Large intestine (tissue), 3 donors: Measurements from ENCODE around the gene XPO6. TPM values are rescaled to one million over a fixed set of nuclear protein-coding genes. Genes with fewer than 3 reads are reported as not detected.
"Not testable (repeated sequence)": the region's sequence is repeated elsewhere in the genome, so short reads cannot be mapped to it uniquely, and the experiment has no call there.

Source experiments
- DNase-seq, 2 donors: peaks; one replicate each; pipeline versions ENCODE4 v3.0.0 to v3.0.0-alpha.2; 2013
- H3K27ac ChIP-seq: one replicate; pipeline ENCODE4 v1.5.1; 2013; ENCODE audit warnings: low read length
- H3K27me3 ChIP-seq: 2 replicates; pipeline ENCODE4 v1.6.1; 2013; ENCODE audit warnings: low read length; ENCODE audit not compliant: control insufficient read depth, insufficient read depth
- H3K36me3 ChIP-seq: 2 replicates; pipeline ENCODE4 v1.6.1; 2013; ENCODE audit warnings: low read length; ENCODE audit not compliant: control insufficient read depth, insufficient read depth
- H3K4me1 ChIP-seq: one replicate; pipeline ENCODE4 v1.6.1; 2013; ENCODE audit warnings: low read length; ENCODE audit not compliant: control insufficient read depth, insufficient read depth
- H3K4me3 ChIP-seq: one replicate; pipeline ENCODE4 v1.5.1; 2013; ENCODE audit warnings: low read length
- H3K9me3 ChIP-seq: one replicate; pipeline ENCODE4 v1.6.1; 2013; ENCODE audit warnings: mild to moderate bottlenecking, low read depth, low read length, moderate library complexity; ENCODE audit not compliant: control insufficient read depth
- WGBS: methylation state at CpG from one replicate; pipeline ENCODE4 v1.1.5; 2013; ENCODE audit warnings: low lambda C conversion rate; ENCODE audit not compliant: insufficient coverage; 5-methylcytosine and 5-hydroxymethylcytosine counted together
- polyA plus RNA-seq: library from polyadenylated mRNA; unstranded; fragments of 120-200 nt; gene quantifications from one replicate; pipeline ENCODE4 v1.2.1, GENCODE V29; 2013

The XPO6 gene
- polyA plus RNA-seq, 1 donor: 63.4 TPM

GRCh38 chr16:28250999-28251398, 39.2 kb upstream of the XPO6 start:
- Histone ChIP-seq H3K36me3 (no peaks in the 10 kb centered on the region), H3K4me3 (no peak overlapping the region), H3K9me3 (no peaks in the 10 kb centered on the region), H3K27me3 (no peaks in the 10 kb centered on the region), H3K27ac (no peak overlapping the region), H3K4me1 (no peaks in the 10 kb centered on the region)
- WGBS: no CpG with 5 or more reads among the region's 3 CpGs
- no peak for DNase-seq

DNA sequence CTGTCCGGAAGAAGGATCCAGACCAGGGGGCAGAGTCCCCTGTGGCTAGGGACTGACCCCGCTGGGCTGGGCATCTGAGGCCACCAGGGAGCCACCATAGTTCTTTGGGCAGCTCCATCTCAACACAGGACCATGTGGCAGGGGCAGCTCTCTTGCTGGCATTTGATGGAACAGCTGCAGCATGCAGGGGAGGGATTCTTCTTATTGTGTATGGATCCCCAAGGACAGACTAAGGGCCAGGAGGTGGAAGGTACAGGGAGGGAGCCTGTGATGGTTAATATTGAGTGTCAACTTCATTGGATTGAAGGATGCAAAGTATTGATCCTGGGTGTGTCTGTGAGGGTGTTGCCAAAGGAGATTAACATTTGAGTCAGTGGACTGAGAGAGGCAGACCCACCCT, 37.7 kb upstream of the XPO6 start:
- H3K9me3 ChIP-seq, H3K4me1 ChIP-seq, H3K27ac ChIP-seq, DNase-seq, H3K27me3 ChIP-seq, H3K36me3 ChIP-seq, H3K4me3 ChIP-seq: not testable (repeated sequence)
- no CpG with 5 or more reads among the region's 2 CpGs for WGBS

DNA sequence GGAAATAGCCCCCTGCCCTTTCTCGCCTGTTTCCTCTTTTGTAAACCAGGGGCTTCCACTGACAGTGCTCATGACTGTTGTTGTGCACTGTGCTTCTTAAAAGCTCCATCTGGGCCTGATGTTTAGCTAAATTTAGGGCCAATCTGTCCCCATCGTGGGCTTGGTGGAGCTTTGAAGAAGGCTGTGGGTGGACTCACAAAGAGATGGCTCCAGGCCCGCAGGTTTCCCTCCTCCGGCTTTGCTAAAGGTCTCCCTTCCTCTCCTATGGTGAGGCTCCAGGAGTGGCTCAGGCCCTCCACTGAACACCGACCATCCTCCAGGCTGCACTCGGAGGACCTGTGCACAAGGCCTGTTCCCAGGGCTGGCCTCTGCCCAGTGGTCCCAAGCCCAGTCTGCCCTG, 30.2 kb upstream of the XPO6 start:
- Histone ChIP-seq H3K27me3 (no peaks in the 10 kb centered on the region), H3K4me3 (no peak overlapping the region), H3K36me3 (no peaks in the 10 kb centered on the region), H3K27ac (no peak overlapping the region), H3K4me1 (no peaks in the 10 kb centered on the region), H3K9me3 (no peaks in the 10 kb centered on the region)
- no CpG with 5 or more reads among the region's 6 CpGs for WGBS
- no peak for DNase-seq

GRCh38 chr16:28237754-28238357, 26.1 kb upstream of the XPO6 start:
- no peaks in the 10 kb centered on the region for H3K4me1 ChIP-seq
- no peaks in the 10 kb centered on the region for H3K36me3 ChIP-seq
- no CpG with 5 or more reads among the region's 3 CpGs for WGBS
- no peak overlapping the region for H3K27ac ChIP-seq
- H3K27me3 ChIP-seq: no peaks in the 10 kb centered on the region
- DNase-seq: no peak
- no peak overlapping the region for H3K4me3 ChIP-seq
- H3K9me3 ChIP-seq: no peaks in the 10 kb centered on the region

- H3K27me3 ChIP-seq: no peaks in the 10 kb centered on the region
- no peak for DNase-seq
- 100% methylated on average over 1 of the region's 2 CpGs for WGBS
- H3K27ac ChIP-seq: no peak overlapping the region
- H3K9me3 ChIP-seq: no peaks in the 10 kb centered on the region
- no peaks in the 10 kb centered on the region for H3K4me1 ChIP-seq
- H3K4me3 ChIP-seq: no peak overlapping the region
- H3K36me3 ChIP-seq: no peaks in the 10 kb centered on the region
Measured at GRCh38 chr16:28231763-28232162, 20.0 kb upstream of the XPO6 start.

DNA sequence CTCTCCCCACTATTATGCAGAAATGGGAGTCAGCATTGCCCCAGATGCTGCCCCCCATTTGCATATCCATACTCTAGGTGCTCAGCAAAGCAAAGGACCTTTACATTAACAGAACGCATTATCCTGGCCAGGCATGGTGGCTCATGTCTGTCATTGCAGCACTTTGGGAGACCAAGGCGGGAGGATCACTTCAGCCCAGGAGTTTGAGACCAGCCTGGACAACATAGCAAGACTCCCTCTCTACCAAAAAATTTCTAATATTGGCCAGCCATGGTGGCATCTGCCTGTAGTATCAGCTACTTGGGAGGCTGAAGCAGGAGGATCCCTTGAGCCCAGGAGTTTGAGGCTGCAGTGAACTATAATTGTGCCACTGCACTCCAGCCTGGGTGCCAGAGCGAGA, 12.1 kb upstream of the XPO6 start:
- H3K27me3 ChIP-seq, H3K4me1 ChIP-seq, H3K9me3 ChIP-seq, DNase-seq, H3K36me3 ChIP-seq, H3K4me3 ChIP-seq, H3K27ac ChIP-seq: not testable (repeated sequence)
- no CpG with 5 or more reads among the region's 3 CpGs for WGBS

- H3K36me3 ChIP-seq, DNase-seq, H3K27me3 ChIP-seq, H3K4me1 ChIP-seq, H3K4me3 ChIP-seq, H3K9me3 ChIP-seq, H3K27ac ChIP-seq: not testable (repeated sequence)
- WGBS: 100% methylated on average over 1 of the region's 6 CpGs
Measured at GRCh38 chr16:28219777-28220176, 8.0 kb upstream of the XPO6 start.

- Histone ChIP-seq H3K4me3 (no peak overlapping the region), H3K27me3 (no peaks in the 10 kb centered on the region), H3K27ac (no peak overlapping the region), H3K9me3 (no peaks in the 10 kb centered on the region), H3K4me1 (no peaks in the 10 kb centered on the region), H3K36me3 (no peaks in the 10 kb centered on the region)
- no CpG with 5 or more reads among the region's 5 CpGs for WGBS
- no peak for DNase-seq
Measured at GRCh38 chr16:28219282-28219681, 7.5 kb upstream of the XPO6 start.

DNA sequence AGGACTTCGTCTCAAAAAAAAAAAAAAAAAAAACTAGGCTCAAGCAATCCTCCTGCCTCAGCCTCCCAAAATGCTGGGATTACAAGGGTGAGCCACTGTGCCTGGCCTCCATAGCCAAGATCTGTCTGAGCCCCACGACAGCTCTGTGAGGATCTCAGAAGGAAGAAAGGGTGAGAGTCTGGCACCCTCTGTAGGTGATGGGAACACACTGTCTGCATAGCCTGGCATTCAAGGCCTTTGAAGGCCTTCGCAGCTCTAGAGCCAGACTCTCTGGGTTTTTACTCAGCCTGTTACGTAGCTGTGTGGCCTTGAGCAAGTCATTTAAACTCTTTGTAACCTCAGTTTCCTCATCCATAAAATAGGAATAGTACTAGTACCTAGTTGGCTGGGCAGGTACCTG, 6.3 kb upstream of the XPO6 start:
- 67% methylated on average over 1 of the region's 4 CpGs for WGBS
- Histone ChIP-seq H3K27me3 (no peaks in the 10 kb centered on the region), H3K27ac (no peak overlapping the region), H3K4me3 (no peak overlapping the region), H3K9me3 (no peaks in the 10 kb centered on the region), H3K4me1 (no peaks in the 10 kb centered on the region), H3K36me3 (no peaks in the 10 kb centered on the region)
- DNase-seq: no peak

DNA sequence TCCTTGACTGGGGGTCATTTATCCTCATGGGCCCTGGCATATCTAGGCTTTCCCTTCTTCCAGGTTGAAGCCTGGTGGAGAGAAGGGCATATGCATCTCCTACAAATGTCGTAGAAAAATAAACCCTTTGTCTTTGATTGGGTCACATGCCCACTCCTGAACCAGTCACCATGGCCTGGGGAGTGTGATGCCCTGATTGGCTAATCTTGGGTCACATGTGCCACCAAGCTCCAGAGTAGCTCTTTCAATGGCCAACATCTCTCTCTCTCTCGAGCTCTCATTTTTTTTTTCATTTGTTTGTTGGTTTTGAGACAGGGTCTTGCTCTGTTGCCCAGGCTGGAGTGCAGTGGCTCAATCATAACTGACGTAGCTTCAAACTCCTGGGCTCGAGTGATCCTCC, 5.6 kb upstream of the XPO6 start:
- no CpG with 5 or more reads among the region's 4 CpGs for WGBS
- no peaks in the 10 kb centered on the region for H3K27me3 ChIP-seq
- H3K4me3 ChIP-seq: no peak overlapping the region
- H3K27ac ChIP-seq: no peak overlapping the region
- no peaks in the 10 kb centered on the region for H3K4me1 ChIP-seq
- H3K36me3 ChIP-seq: no peaks in the 10 kb centered on the region
- no peak for DNase-seq
- no peaks in the 10 kb centered on the region for H3K9me3 ChIP-seq

DNA sequence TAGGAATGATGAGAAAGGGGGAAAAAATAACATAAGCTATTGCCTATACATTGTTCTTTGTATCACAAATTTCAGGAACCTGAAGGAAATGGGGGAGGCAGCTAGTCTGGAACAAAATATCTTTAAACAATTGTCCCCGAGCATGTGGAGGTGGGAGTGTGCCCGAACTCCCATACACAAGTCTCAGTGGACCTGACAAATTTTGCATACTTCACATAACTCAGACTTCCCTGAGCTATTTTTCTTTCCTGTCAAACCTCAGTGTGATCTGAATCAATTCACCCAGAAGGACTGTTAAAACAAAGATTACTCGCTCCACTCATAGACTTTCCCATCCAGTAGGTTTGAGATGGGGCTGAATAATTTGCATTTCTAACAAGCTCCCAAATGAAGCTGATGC, 1.6 kb upstream of the XPO6 start:
- Histone ChIP-seq H3K9me3 (no peaks in the 10 kb centered on the region), H3K4me1 (no peaks in the 10 kb centered on the region), H3K36me3 (peaks cover 5% of the 10 kb centered on the region), H3K4me3 (no peak overlapping the region), H3K27ac (no peak overlapping the region), H3K27me3 (no peaks in the 10 kb centered on the region)
- no peak for DNase-seq
- WGBS: no CpG with 5 or more reads among the region's 3 CpGs
